Calu3 (cell line): ENCODE results near the gene ADAM30. TPM values are rescaled to one million over a fixed set of nuclear protein-coding genes. Genes with fewer than 3 reads are reported as not detected.
"Not testable (repeated sequence)": the region's sequence is repeated elsewhere in the genome, so short reads cannot be mapped to it uniquely, and the experiment has no call there.

Source experiments
- BruUV-seq: library from RNA; stranded (reverse); fragments of 400-500 nt; replicated peaks from 2 replicates; lab custom pipeline; 2021; lab: Mats Ljungman, UMichigan
- CTCF ChIA-PET: fragments of 300-600 bp; sonication (Branson Sonifier 250); formaldehyde crosslinking; loops from one replicate; lab custom pipeline; 2022; ENCODE audit warnings: antibody characterized with exemption; lab: Charles Lee
- DNase-seq: peaks from one replicate; pipeline ENCODE4 v3.0.0; 2022
- H3K27ac Mint-ChIP-seq: one replicate; pipeline ENCODE4 v1.8.0; 2022; ENCODE audit warnings: mixed read lengths; ENCODE audit not compliant: unreplicated experiment
- H3K27me3 Mint-ChIP-seq: one replicate; pipeline ENCODE4 v1.8.0; 2022; ENCODE audit warnings: mixed read lengths; ENCODE audit not compliant: unreplicated experiment
- H3K36me3 Mint-ChIP-seq: one replicate; pipeline ENCODE4 v1.8.0; 2022; ENCODE audit warnings: mild to moderate bottlenecking, moderate library complexity, mixed read lengths; ENCODE audit not compliant: insufficient read depth, unreplicated experiment
- H3K4me1 Mint-ChIP-seq: one replicate; pipeline ENCODE4 v1.8.0; 2022; ENCODE audit warnings: mild to moderate bottlenecking, low read depth, mixed read lengths; ENCODE audit not compliant: unreplicated experiment
- H3K4me3 Mint-ChIP-seq: one replicate; pipeline ENCODE4 v1.8.0; 2022; ENCODE audit warnings: mild to moderate bottlenecking, low read depth, moderate library complexity, mixed read lengths; ENCODE audit not compliant: unreplicated experiment
- H3K9me3 Mint-ChIP-seq: one replicate; pipeline ENCODE4 v1.8.0; 2022; ENCODE audit warnings: low read depth, mixed read lengths; ENCODE audit not compliant: unreplicated experiment
- CTCF ChIP-seq: fragments of 200-600 bp; IDR thresholded peaks from one replicate; pipeline ENCODE4 v1.8.0; 2022; ENCODE audit warnings: antibody characterized with exemption; ENCODE audit not compliant: unreplicated experiment
- intact Hi-C: fragments of 100-400 bp; cut with micrococcal nuclease; formaldehyde crosslinking; loops from one replicate; pipeline ENCODE4 v1.10.0; 2022; ENCODE audit not compliant: unreplicated experiment
- total RNA-seq: library from RNA; stranded (reverse); gene quantifications from 2 replicates; pipeline ENCODE4 v1.2.3, GENCODE V29; 2022

The ADAM30 gene
- total RNA-seq, 1 experiment from 2014 or later = not detected

DNA sequence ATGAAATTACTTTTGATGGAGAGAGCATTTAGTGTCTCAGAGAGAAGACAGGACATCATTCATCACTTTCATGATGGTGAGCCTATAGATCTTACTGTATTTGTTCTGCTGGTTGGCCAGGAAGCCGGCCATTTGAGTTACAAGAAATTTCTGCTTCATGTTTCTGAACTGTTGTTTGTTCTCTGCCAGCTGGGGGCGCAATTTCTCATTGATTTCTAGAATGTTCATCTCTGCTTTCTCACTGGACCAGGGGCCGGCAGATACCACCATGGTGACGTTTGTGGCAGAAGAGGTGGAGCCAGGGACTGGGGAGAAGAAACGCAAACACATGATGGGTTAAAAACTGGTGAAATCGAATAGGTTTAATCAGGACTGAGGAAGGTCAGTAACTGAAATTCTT, 52.1 kb downstream of the ADAM30 start:
- H3K27me3 Mint-ChIP-seq, H3K4me3 Mint-ChIP-seq, DNase-seq, H3K4me1 Mint-ChIP-seq, CTCF ChIA-PET, intact Hi-C loops, H3K36me3 Mint-ChIP-seq, H3K9me3 Mint-ChIP-seq, H3K27ac Mint-ChIP-seq, BruUV-seq: not testable (repeated sequence)
- TF ChIP-seq CTCF = peak; percentile 13

Other genes with a start within 250 kb of the ADAM30 start
- 3.9 and 4.8 TPM in 2 replicates for gene ZNF697, start 248.2 kb downstream of the ADAM30 start, total RNA-seq
- gene PHGDH, start 184.6 kb downstream of the ADAM30 start, total RNA-seq = 155 and 199 TPM in 2 replicates
- gene HMGCS2, start 127.6 kb downstream of the ADAM30 start, total RNA-seq = not detected in 2 replicates
- not detected in 2 replicates for gene REG4, start 85.1 kb downstream of the ADAM30 start, total RNA-seq
- 72.6 and 79.6 TPM in 2 replicates for gene NOTCH2, start 173.1 kb upstream of the ADAM30 start, total RNA-seq